NCI-H526 treated with DMSO at 0.1 percent for 48 hours (cell line): ENCODE results near the gene ELL2.
"Not testable (repeated sequence)": the region's sequence is repeated elsewhere in the genome, so short reads cannot be mapped to it uniquely, and the experiment has no call there.

ENCODE experiments used
- DNase-seq: peaks from one replicate; lab custom pipeline; 2025; lab: John Stamatoyannopoulos, UW

ELL2 gene

DNA sequence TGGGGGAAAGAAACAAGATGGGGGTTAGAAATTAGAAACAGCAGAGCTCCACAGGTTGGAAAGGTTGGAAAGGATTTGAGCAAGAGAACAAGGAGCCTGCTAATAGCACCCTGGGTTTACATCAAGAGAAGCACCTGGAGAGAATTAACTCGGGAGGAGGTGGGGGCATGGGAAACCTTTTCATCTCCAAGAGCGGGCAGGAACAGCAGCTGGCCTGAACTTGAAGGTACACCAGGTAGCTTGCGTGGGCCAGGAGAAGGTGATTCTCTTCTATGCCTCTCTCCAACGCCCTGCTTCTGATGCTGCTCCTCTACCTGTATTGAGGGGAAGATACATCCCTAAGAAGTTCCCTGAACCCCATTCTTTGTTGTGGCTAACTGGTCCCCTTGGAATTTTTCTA is 102.0 kb downstream of the ELL2 start:
- no peak for DNase-seq

DNA sequence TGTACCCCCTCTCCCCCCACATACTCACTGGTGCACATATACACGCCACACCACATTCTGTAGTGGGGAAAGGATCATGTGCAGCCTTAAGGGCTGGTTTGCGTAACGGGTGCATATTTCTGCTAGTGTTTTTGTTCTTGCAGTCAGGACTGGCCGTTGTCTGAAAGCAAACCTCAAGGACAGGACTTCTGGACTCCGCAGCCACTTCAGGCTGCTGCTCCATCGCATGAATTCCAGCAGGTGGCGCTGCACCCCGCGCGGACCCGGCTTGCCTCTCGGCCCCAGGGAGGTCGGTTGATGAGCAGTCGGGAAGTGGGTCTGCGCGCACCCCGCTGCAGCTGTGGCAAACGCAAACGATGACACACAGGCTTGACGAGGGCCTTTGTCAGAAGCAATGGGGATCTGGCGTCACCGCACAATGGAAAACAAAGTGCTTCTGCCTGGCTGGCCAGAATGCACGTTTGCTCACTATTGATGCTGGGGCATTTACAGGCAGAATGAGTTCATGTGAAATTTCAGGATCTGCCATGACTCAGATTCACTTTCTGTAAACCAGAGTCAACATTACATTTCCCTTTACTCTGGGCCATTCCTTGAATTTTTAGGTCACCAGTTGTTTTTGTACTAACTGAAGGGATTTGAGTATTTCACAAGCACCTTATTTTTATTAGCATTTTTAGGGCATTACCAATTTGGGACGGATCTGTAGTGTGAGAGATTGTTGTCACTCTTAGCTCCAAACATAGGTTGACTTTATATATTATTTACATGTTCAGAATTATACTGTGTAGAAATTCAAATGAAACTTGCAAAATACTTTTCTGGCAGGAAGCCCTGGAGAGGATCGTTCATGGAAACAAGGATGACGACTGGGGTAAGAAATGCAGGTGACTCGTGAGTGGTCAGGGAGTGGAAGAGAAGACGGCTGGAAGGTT is 102.7 kb downstream of the ELL2 start:
- DNase-seq: peak; percentile 62

DNA sequence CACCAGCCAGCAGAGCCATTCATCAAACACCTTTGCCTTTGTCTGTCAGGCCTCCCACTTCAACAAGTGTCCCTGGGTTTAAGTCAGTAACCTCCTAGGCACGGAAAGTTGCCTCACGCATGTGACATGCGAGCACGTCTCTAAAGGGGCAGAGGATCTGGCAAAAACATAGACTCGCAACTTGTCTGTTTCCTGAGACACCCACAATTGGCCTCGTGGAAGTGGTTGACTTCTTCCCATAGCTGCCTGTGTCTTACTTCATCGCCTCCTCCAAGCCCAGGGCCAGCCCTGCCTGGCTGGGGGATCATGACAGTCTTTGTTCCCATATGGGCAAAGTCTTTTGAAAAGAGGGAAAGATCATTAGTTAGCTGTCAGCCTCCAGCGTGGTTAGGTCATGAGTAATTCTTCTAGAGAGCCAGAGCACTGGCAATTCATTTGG is 103.6 kb downstream of the ELL2 start:
- DNase-seq: no peak

DNA sequence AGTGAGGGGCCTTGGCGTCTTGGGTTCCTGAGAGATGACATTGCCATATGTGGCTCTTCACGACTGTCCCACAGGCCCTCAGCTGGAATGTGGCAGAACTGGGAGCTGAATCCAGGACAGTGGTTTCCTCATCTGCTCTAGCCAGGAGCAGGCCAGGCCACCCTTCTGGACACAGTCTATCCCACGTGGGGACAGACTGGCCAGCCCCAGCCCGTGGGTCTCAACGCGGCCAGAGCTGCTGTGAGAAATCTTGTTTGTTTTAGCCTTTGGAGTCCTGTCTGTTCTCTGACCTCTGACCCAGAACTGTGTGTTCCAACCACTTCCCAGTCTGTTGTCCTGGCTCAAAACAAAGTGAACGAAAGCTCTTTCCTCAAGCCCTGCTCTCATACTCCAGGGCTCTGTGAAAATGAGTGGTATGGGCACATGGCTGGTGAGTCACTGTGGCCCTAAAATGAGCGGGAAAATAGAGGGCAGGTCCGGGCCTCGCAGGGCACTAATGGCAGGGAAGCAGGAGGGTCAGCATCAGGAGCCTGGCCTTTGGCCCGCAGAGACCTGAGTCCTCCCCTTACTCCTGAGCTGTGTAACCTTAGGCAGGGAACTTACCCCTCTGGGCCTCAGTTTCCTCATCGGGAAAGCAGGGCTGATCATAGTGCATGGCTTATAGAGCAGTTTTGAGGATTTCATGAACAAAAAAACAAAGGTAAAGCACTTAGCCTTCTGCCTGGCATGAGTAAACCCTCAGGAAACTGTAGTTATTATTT is 104.3 kb downstream of the ELL2 start:
- DNase-seq: no peak

DNA sequence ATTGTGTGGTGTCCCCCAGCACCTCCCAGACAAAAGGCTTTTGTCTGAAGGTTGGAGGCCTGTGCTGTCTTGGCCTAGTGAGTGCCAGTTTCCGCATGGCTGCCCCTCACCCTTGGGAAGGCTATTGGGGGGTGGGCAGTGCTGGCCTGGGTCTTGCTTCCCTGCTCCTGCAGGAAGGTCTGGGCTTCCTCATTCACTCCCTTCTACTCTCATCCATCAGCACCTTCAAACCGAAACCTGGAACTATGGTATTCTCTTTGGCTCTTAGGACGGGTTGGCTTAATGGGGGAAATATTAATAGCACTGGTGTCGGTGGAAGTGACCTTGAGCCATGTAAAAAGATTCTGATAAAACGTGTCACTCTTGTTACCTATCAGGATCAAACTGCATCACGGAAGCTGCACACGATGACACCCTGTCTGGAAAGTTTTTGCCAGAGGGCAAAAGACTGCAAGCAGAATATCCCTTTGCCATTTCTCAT is 105.1 kb downstream of the ELL2 start:
- DNase-seq: no peak

DNA sequence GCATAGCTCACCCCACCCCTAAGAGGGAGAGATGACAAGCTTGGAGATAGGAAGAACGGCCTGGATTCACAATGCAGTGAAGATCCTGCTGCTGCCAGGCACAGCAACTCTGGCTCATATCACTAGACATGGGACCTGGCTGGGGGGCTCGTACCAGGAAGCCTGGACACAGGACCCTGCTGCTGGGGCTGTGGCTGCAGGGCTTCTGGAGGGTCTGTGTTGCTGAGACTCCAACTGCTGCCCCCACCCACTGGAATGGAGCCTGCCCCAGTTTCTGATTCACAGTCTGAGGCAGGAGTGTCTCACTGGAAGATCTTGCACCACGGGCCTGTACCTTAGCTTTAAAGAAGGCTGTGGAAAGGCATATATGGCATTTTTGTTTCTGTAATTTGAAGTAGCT is 108.2 kb downstream of the ELL2 start:
- no peak for DNase-seq

DNA sequence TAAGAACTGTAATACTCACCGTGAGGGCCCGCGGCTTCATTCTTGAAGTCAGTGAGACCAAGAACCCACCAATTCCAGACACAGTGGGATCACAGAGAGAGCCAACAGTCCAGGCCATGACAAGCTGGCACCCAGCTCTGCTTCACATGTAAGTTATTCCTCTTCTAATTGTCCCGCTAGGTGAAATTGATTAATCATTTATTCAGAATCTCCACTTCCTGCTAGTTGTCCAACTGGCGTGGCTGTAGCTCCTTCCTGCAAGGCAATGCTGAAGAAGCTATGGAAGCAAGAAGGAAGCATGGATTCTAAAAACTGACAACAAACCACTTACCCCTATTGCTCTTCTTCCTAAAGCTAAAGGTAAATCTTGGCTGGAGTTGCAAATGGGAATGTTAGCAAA is 109.1 kb downstream of the ELL2 start:
- DNase-seq: no peak

DNA sequence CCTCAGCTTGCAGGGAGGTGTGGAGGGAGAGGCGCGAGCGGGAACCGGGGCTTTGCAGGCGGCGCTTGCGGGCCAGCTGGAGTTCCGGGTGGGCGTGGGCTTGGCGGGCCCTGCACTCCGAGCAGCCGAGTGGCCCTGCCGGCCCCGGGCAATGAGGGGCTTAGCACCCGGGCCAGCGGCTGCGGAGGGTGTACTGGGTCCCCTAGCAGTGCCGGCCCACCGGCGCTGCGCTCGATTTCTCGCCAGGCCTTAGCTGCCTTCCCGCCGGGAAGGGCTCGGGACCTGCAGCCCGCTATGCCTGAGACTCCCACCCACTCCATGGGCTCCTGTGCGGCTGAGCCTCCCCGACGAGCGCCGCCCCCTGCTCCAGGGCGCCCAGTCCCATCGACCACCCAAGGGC is 110.5 kb downstream of the ELL2 start:
- DNase-seq: not testable (repeated sequence)

DNA sequence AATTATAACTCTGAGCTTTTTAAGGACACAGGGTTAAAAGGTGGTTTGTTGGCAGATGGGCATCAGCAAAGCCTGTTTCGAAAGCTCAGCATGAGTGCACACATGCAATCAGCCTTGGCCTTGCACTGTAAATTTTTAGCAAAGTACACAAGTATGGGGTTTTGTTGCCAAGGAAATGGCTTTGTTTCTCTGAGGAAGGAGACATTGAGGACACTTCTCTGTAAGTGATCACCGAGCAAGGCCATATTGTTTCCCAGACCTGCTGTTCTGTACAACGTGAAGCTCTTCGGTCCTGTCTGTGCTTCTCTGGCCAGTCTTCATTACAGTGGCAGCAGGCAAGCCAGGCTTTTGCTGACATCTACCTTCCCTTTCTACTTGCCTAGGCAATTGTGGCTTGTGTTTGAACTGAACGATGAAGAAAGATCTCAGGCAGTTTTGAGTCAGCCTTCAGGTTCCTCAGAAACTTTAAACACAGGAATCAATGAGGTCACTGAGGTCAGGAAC is 111.2 kb downstream of the ELL2 start:
- DNase-seq: no peak

DNA sequence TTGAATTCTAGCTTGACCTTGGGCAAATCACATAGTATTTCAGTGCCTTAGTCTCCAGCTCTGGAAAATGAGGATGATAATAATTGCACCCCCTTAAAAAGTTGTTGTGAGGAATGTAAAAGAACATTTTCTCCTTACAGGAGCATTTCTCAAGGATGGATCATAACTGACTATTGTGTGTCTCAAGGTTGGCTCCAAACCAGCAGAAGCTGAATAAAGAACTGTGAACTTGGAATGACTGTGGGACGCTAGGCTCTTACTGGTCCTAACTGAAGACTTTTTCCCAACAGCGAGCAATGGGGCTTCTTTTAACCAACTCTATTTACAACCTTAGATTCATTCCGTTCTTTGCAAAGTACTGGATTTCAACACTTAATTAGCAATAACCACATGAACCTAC is 113.0 kb downstream of the ELL2 start:
- no peak for DNase-seq

DNA sequence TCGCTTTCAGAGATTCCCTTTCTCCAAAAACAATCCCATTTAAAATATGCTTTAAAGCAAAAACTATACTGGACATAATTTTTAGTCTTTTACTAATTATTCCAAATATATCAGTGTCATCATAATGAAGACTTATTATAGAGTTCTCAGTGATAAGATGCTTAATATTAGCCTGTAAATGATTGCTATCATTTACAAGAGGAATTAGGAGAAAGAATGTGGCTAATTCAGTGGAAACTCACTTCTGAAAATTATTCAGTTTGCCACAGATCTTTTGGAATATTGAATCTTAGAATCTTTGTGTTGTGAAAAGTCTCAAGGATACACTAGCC is 114.4 kb downstream of the ELL2 start:
- DNase-seq: no peak

DNA sequence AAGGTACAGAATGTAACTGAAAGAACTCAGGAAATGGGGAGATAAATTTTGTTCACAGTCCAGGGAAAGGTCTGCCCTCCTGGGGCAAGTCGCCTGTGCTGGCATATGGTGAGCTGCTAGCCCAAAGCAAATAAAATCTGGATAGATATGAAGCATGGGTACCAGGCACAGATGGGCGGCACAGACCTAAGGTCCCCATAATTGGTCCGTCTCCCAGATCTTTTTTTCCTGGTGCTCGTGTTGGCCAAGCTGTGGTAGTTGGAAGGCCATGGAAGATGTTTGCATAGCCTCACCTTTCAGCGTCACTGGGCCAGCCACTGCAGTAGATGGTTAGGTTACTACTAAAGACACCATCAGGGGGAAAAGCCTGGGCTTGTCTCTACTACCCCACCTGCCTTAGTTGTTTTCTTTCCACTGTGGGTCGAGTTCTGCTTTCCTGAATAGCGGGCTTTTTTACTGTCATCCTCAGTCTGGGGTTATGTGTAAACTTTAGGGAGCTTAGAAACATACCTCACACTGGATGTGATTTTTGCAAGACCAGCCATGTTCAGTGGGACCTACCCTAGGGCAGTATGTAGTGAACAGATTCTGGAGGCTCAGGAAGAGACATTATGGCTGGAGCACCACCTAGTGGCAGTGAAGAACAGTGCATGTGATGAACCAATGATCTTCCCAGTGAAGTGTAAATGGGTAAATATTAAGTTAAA is 114.9 kb downstream of the ELL2 start:
- peak; percentile 3 for DNase-seq

DNA sequence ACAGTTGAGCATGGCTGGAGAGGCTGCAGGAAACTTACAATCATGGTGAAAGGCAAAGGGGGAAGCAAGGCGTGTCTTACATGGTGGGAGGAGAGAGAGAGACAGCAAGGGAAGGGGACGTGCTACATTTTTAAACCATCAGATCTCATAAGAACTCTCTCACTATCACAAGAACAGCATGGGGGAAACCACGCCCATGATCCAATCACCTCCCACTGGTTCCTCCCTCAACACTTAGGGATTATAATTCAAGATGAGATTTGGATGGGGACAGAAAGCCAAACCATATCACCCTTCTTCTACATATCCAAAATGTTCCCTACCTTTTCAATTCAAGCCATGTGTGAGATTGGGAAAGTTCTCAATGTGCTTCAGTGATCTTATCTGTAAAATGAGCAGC is 116.3 kb downstream of the ELL2 start:
- DNase-seq: no peak

DNA sequence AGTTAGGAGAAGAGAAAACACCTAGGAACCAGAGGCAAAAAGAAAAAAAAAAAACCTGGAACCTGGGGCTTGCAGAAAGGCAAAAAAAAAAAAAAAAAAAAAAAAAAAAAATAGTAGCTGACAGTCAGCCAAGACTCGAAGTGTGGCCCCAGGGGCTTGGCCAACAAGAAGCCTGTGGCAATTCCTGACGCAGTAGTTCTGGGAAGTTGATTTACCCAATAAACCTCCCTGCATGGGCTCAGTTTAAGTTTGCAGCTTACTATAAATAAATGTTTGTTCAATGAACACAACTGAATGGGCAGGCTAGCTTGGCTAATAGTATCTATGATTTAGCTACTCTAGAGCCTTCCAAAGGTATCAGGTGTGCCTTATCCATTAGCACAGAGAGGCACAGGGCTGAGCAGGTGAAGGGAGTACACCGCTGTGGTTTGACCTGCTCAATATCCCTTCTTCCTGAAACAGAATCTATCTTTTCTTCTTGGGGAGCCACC is 117.9 kb downstream of the ELL2 start:
- no peak for DNase-seq

DNA sequence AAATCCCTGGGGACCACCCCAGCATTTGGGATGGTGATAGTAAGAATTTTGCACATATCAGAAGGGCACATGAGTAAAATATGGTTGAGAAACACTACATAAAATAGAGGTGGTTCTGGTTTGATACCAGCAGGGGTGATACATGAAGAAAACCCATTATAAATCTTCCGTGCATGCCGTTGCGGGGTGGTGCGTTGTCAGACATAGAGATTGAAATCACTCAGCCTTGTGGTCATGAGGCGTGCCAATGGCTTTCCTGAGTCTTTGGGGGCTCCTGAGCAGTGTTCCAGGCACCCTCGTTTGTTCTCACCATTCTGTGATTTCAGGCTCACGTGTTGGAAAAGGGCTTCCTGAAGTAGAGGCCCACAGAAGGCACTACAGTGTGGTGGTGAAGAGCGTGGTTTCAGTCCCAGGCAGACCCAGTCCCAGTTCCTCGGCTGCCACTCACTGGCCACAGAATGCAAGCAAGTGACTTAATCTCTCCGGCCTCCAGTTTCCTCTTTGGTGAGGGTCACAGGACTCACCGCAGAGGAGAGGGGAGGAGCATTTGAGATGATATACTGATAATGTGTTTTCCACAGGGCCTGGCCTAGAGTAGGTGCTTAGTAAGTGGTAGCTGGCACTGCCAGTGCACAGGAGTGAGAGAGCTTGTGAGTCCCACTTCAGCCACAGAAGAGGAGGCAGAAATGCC is 118.7 kb downstream of the ELL2 start:
- no peak for DNase-seq

DNA sequence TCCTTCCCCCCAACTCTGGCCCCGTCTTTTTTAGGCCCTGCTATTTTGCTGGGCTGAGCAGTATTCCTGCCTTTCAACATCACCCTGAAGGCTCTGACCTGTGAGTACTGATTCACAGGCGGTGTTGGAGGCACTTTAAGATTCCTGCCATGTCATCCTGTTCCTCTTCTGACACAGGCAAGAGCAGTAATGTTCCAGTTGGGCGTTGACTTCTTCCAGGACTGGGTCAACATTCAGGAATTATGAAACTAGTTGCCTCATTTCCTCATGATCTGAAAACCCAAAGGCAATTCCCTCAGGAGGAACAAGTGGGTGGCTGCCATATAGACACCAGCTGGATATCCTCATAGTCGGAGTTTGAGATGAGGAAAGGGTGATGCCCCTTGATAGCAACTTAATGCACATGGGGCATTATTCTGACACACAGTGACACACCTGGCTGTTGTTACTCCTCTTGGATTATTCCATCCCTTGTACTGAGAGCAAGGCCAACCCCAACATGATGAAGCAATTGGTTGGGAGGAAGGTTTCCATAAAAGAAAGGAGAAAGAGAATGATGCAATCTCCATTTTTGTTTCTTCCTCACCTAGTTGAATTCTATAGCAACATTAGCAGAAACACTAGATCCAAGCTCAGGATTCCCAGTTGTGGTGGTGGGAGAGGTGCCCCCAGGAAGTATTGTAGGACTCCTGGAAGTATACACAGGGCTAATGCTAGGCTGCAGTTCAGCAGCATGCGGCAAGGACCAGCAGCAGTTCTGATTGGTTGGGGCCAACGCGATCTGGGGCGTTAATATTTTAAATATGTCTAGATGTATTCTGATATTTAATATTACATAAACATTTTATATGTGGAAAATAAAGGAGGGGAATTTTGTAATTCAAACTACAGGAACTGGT is 119.5 kb downstream of the ELL2 start:
- no peak for DNase-seq

DNA sequence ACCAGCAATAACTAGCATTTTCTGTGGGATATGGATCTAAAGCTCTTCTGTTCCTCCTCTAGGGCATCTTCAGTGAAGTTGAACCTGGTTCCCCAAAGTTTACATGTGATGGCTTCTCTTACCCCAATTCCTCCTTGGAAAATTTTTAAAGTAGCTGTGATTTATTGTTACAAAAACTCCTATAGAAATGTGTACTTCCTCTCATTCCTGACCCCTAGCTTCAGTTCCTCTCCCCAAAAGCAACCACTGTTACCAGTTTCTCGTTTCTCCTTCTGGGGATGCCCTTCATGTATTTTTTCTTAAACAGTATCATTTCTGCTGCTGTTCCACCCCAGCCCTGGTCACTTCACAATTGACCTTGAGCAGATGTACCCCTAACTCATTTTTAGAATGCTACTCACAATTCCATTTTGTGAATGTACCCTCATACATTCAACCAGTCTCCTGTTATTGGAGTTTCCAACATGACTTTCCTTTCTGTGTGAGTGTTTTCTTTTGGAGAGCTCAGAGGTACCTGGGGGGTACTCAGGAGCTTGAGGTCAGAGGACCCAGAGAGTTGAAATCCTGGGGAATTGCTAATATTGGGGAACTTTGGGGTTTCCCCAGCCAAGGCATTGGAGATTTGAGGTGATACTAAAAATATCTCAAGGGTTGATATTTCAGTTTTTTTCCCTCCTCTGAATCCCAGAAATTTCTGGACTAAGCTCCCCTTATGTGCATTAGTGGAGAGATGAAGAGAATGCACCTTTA is 120.5 kb downstream of the ELL2 start:
- DNase-seq: no peak

DNA sequence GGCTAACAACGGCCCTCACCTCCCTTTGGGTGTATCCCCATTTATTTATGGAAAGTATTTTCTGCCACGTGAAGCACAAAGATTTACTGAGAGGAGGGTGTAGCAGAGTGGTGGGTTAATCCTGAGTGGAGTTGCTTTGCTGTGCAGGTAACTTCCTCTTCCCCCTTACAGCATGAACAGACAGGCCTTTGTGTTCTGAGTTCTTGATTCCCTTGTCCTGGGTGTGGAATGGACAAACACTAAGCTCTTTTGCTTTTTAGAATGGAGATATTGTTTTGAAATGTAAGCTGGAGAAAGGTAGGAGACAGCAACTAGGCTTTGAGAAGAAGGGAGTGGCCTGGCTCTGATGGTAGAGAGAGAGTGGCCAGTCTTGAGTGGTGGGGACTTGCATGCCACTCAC is 122.0 kb downstream of the ELL2 start:
- DNase-seq: no peak

DNA sequence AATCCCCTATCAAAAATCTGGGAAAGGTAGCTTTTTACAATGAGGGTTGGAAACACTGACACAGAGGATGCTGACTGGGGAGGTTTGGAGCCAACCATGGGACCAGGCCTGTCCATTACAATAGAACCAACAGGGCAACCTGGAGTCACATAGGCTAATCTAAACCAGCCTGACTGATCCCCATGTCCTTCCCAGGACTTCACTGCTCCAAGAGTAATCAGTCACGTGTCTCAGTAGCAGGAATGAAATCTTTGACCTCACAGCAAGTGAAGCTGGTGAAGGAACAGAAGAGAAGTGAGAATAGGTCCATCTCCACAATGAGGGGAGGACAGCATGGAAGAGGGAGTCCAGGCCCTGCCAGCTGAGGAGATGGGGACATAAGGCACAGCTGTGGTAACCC is 123.1 kb downstream of the ELL2 start:
- no peak for DNase-seq

DNA sequence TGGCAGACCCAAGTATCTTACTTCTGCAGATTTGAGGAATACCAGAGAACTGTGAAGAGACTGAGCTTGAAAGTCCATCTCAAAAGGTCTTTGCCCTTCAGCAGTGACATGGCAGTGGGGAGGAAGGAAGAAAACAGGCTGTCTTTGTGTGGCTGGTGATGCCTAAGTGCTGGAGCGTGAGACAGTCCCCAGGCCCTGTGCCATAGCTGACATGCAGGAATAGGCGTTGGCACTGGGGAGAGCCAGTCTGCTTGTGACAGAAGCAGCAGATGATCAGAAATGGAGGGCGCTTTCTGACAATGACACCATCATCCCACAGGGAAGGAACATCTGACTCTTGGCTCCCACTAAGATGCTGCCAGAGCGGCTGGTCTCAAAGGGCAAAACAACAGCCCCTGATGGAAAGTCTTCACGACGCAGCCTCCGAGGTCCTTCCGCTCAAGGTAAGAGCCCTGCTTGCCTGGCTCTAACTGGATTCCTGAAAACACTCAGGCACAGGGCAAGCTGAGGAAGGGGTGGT is 123.6 kb downstream of the ELL2 start:
- DNase-seq: no peak
